GM18907 (cell line): ENCODE data around the gene GRIN3A.
"Not testable (repeated sequence)": the region's sequence is repeated elsewhere in the genome, so short reads cannot be mapped to it uniquely, and the experiment has no call there.

Experiments used
- ATAC-seq: cut with Tn5 transposase; IDR thresholded peaks from one replicate; pipeline ENCODE4 v1.9.1; 2021; ENCODE audit warnings: mild to moderate bottlenecking, moderate library complexity; ENCODE audit not compliant: unreplicated experiment

Gene GRIN3A

GRCh38 chr9:101635473-101635872 is 103.0 kb downstream of the GRIN3A start:
- no peak for ATAC-seq

GRCh38 chr9:101634741-101635409 is 103.6 kb downstream of the GRIN3A start:
- no peak for ATAC-seq

- ATAC-seq, result no peak
These were observed 105.8 kb downstream of the GRIN3A start for GRCh38 chr9:101632611-101633010.

GRCh38 chr9:101631892-101632291 is 106.6 kb downstream of the GRIN3A start:
- no peak for ATAC-seq

- ATAC-seq, result no peak
These were observed 108.8 kb downstream of the GRIN3A start for GRCh38 chr9:101629636-101630035.

- no peak for ATAC-seq
These were observed 110.3 kb downstream of the GRIN3A start for GRCh38 chr9:101628173-101628572.

- peak; percentile 85 for ATAC-seq
These were observed 112.2 kb downstream of the GRIN3A start for GRCh38 chr9:101626295-101626694.

GRCh38 chr9:101625876-101626275 is 112.6 kb downstream of the GRIN3A start:
- no peak for ATAC-seq

GRCh38 chr9:101620452-101620851 is 118.0 kb downstream of the GRIN3A start:
- peak; percentile 64 for ATAC-seq

GRCh38 chr9:101618698-101619097 is 119.7 kb downstream of the GRIN3A start:
- peak; percentile 86 for ATAC-seq

GRCh38 chr9:101605547-101605946 is 132.9 kb downstream of the GRIN3A start:
- no peak for ATAC-seq

GRCh38 chr9:101604296-101604695 is 134.2 kb downstream of the GRIN3A start:
- ATAC-seq, result no peak

GRCh38 chr9:101601904-101602765 is 136.3 kb downstream of the GRIN3A start:
- peak; percentile 69 for ATAC-seq

GRCh38 chr9:101594796-101595195 is 143.7 kb downstream of the GRIN3A start, which contains the start of gene PPP3R2:
Gene PPP3R2, minus strand, starts transcription at chr9:101594969. Its CDS starts 48 bp downstream, at chr9:101594921.
- no peak for ATAC-seq

- no peak for ATAC-seq
These were observed 145.1 kb downstream of the GRIN3A start for GRCh38 chr9:101593345-101593744.

GRCh38 chr9:101592788-101593187 is 145.7 kb downstream of the GRIN3A start:
- no peak for ATAC-seq

GRCh38 chr9:101591787-101592446 is 146.5 kb downstream of the GRIN3A start:
- ATAC-seq, result no peak

- ATAC-seq, result no peak
These were observed 147.5 kb downstream of the GRIN3A start for GRCh38 chr9:101590901-101591300.

- not testable (repeated sequence) for ATAC-seq
These were observed 148.4 kb downstream of the GRIN3A start for GRCh38 chr9:101590074-101590473.

GRCh38 chr9:101587332-101588043 is 151.0 kb downstream of the GRIN3A start:
- ATAC-seq, result no peak

GRCh38 chr9:101586651-101587050 is 151.8 kb downstream of the GRIN3A start:
- peak; percentile 91 for ATAC-seq
